Ovary (tissue), 3 donors: Measurements from ENCODE around the gene ARHGEF28.

ENCODE experiments used
- CTCF ChIP-seq, 3 donors: fragments of 450-650 bp in 2 of 3; fragments of 200-600 bp in 1 of 3; IDR thresholded peaks; one replicate each; pipeline versions ENCODE4 v1.5.1 to v1.8.0; 2016 to 2022; ENCODE audit warnings: antibody characterized with exemption in 3 of 3, mild to moderate bottlenecking in 1 of 3
- EP300 ChIP-seq: sonication (generic); formaldehyde crosslinking; IDR thresholded peaks from one replicate; pipeline ENCODE4 v1.6.1; 2017; ENCODE audit warnings: antibody characterized with exemption
- POLR2A ChIP-seq: fragments of 450-650 bp; IDR thresholded peaks from one replicate; pipeline ENCODE4 v1.6.1; 2017; ENCODE audit warnings: antibody characterized with exemption, mild to moderate bottlenecking, moderate library complexity
- donor health status: DM: no; HTN: no; CAD: no.

- no peak for TF ChIP-seq CTCF (IDR thresholded peaks at IDR 0.05)
- no peak for TF ChIP-seq EP300
- no peak for TF ChIP-seq POLR2A
These were observed 318.6 kb downstream of the ARHGEF28 start for GRCh38 chr5:73944581-73944980.
